IMR-90 (cell line): Measurements from ENCODE around the gene SLC40A1. TPM values are rescaled to one million over a fixed set of nuclear protein-coding genes. Genes with fewer than 3 reads are reported as not detected.

Experiments
- ATAC-seq: fragments of 200-7000 bp; cut with Tn5 transposase; 2 replicates; pipeline ENCODE4 v1.9.1; 2020; ENCODE audit warnings: low read depth, mild to moderate bottlenecking, moderate library complexity
- BruUV-seq: library from RNA; stranded (reverse); fragments of 400-500 nt; replicated peaks from 2 replicates; lab custom pipeline; 2021; lab: Mats Ljungman, UMichigan
- CTCF ChIA-PET: fragments of 300-600 bp; formaldehyde crosslinking; extraction: SDS; loops from one replicate; lab custom pipeline; 2021; ENCODE audit warnings: antibody characterized with exemption; lab: Yijun Ruan, JAX
- POLR2A ChIA-PET: fragments of 300-600 bp; sonication (Branson Sonifier 250); formaldehyde crosslinking; loops from one replicate; lab custom pipeline; 2022; ENCODE audit warnings: antibody characterized with exemption; ENCODE audit not compliant: unreplicated experiment; lab: Charles Lee
- DNase-seq: peaks from one replicate; pipeline ENCODE4 v3.0.0; 2013
- H2AFZ ChIP-seq: replicated peaks from 2 replicates; pipeline ENCODE3; 2013; ENCODE audit warnings: low read length, mild to moderate bottlenecking; ENCODE audit not compliant: poor library complexity
- H2AK5ac ChIP-seq: 2 replicates; pipeline ENCODE4 v1.6.1; 2013; ENCODE audit warnings: low read depth, low read length, inconsistent platforms
- H2AK9ac ChIP-seq: replicated peaks from 2 replicates; pipeline ENCODE3; 2013; ENCODE audit warnings: mild to moderate bottlenecking, low read depth, low read length, moderate library complexity; ENCODE audit not compliant: poor library complexity
- H2BK120ac ChIP-seq: 2 replicates; pipeline ENCODE4 v1.6.1; 2013; ENCODE audit warnings: low read depth, low read length, inconsistent platforms
- H2BK15ac ChIP-seq: 3 replicates; pipeline ENCODE4 v1.6.1; 2013; ENCODE audit warnings: low read depth, low read length, inconsistent platforms
- H2BK20ac ChIP-seq: 2 replicates; pipeline ENCODE4 v1.6.1; 2013; ENCODE audit warnings: low read depth, mild to moderate bottlenecking, inconsistent platforms, low read length, moderate library complexity
- H2BK5ac ChIP-seq: 2 replicates; pipeline ENCODE4 v1.6.1; 2013; ENCODE audit warnings: mild to moderate bottlenecking, low read depth, low read length, inconsistent platforms; ENCODE audit not compliant: poor library complexity, severe bottlenecking
- H3K14ac ChIP-seq: replicated peaks from 2 replicates; pipeline ENCODE4 v1.6.1; 2013; ENCODE audit warnings: low read depth, low read length, inconsistent platforms
- H3K18ac ChIP-seq: 2 replicates; pipeline ENCODE4 v1.6.1; 2013; ENCODE audit warnings: low read depth, low read length, control low read depth
- H3K23ac ChIP-seq: 2 replicates; pipeline ENCODE4 v1.6.1; 2013; ENCODE audit warnings: low read depth, low read length, inconsistent platforms
- H3K27ac ChIP-seq: 2 replicates; pipeline ENCODE4 v1.5.1; 2013; ENCODE audit warnings: mild to moderate bottlenecking, control low read depth, low read length; ENCODE audit not compliant: insufficient read depth
- H3K27me3 ChIP-seq: 2 replicates; pipeline ENCODE4 v1.6.1; 2013; ENCODE audit warnings: low read length; ENCODE audit not compliant: control insufficient read depth, insufficient read depth
- H3K36me3 ChIP-seq: 2 replicates; pipeline ENCODE4 v1.6.1; 2013; ENCODE audit warnings: low read length, mixed read lengths; ENCODE audit not compliant: control insufficient read depth, insufficient read depth
- H3K4ac ChIP-seq: 2 replicates; pipeline ENCODE4 v1.6.1; 2013; ENCODE audit warnings: low read depth, low read length, inconsistent platforms
- H3K4me1 ChIP-seq: 2 replicates; pipeline ENCODE4 v1.6.1; 2013; ENCODE audit warnings: low read length, mixed read lengths; ENCODE audit not compliant: control insufficient read depth, insufficient read depth
- H3K4me2 ChIP-seq: 2 replicates; pipeline ENCODE4 v1.6.1; 2013; ENCODE audit warnings: low read depth, mild to moderate bottlenecking, control low read depth, low read length, moderate library complexity
- H3K4me3 ChIP-seq: 2 replicates; pipeline ENCODE4 v1.5.1; 2013; ENCODE audit warnings: low read depth, mild to moderate bottlenecking, control low read depth, low read length, moderate library complexity; ENCODE audit not compliant: insufficient read depth
- H3K56ac ChIP-seq: 2 replicates; pipeline ENCODE4 v1.6.1; 2013; ENCODE audit warnings: low read length, inconsistent platforms; ENCODE audit not compliant: insufficient read depth; ENCODE audit errors: extremely low read depth
- H3K79me1 ChIP-seq, 2 experiments: 2 replicates each; pipeline ENCODE4 v1.6.1; 2013; ENCODE audit warnings: low read length in 2 of 2, inconsistent platforms in 1 of 2, low read depth in 1 of 2
- H3K9ac ChIP-seq: 2 replicates; pipeline ENCODE4 v1.6.1; 2013; ENCODE audit warnings: low read depth, low read length, control low read depth
- H3K9me1 ChIP-seq: 2 replicates; pipeline ENCODE4 v1.6.1; 2013; ENCODE audit warnings: low read length, inconsistent platforms; ENCODE audit not compliant: insufficient read depth
- H3K9me3 ChIP-seq: 2 replicates; pipeline ENCODE4 v1.6.1; 2013; ENCODE audit warnings: low read length; ENCODE audit not compliant: control insufficient read depth, insufficient read depth
- H4K20me1 ChIP-seq: 2 replicates; pipeline ENCODE4 v1.6.1; 2013; ENCODE audit warnings: low read length, inconsistent platforms; ENCODE audit not compliant: insufficient read depth
- H4K5ac ChIP-seq: 2 replicates; pipeline ENCODE4 v1.6.1; 2013; ENCODE audit warnings: mild to moderate bottlenecking, low read depth, low read length, control low read depth
- H4K8ac ChIP-seq, 2 experiments: 2 replicates each; pipeline ENCODE4 v1.6.1; 2013; ENCODE audit warnings: low read depth in 2 of 2, low read length in 2 of 2, control low read depth in 1 of 2, inconsistent platforms in 1 of 2
- H4K91ac ChIP-seq: 2 replicates; pipeline ENCODE4 v1.6.1; 2013; ENCODE audit warnings: low read depth, low read length, inconsistent platforms; ENCODE audit not compliant: insufficient read depth
- BHLHE40 ChIP-seq: fragments of 150-350 bp; IDR thresholded peaks from 2 replicates; pipeline ENCODE4 v1.6.1; 2016; ENCODE audit warnings: mild to moderate bottlenecking, low read depth, low read length
- CHD1 ChIP-seq: IDR thresholded peaks from 2 replicates; pipeline ENCODE4 v1.6.1; 2012; ENCODE audit warnings: low read depth, low read length, improper control_type of control experiment
- FOS ChIP-seq: fragments of 150-350 bp; IDR thresholded peaks from 2 replicates; pipeline ENCODE4 v1.6.1; 2016; ENCODE audit warnings: low read depth, low read length
- NFE2L2 ChIP-seq: fragments of 150-350 bp; IDR thresholded peaks from 2 replicates; pipeline ENCODE4 v1.6.1; 2016; ENCODE audit warnings: low read depth, mild to moderate bottlenecking, low read length
- POLR2A ChIP-seq: IDR thresholded peaks from 2 replicates; pipeline ENCODE4 v1.6.1; 2012; ENCODE audit warnings: mild to moderate bottlenecking, low read depth, low read length
- RCOR1 ChIP-seq: IDR thresholded peaks from 2 replicates; pipeline ENCODE4 v1.6.1; 2012; ENCODE audit warnings: mild to moderate bottlenecking, low read length, improper control_type of control experiment; ENCODE audit not compliant: insufficient replicate concordance
- RFX5 ChIP-seq: IDR thresholded peaks from 2 replicates; pipeline ENCODE4 v1.8.0; 2012; ENCODE audit warnings: low read depth, mild to moderate bottlenecking, low read length, moderate library complexity
- WGBS, 2 experiments: methylation state at CpG; one replicate each; pipeline versions ENCODE4 v1.1.5 to v1.1.7; 2013; ENCODE audit warnings: missing lambda C conversion rate in 2 of 2; ENCODE audit not compliant: insufficient read length in 1 of 2; ENCODE audit errors: extremely low coverage in 2 of 2; 5-methylcytosine and 5-hydroxymethylcytosine counted together
- dilution Hi-C: fragments of 300-500 bp; cut with HindIII; formaldehyde crosslinking; loops from one replicate; pipeline ENCODE4 v1.14.3; 2018; ENCODE audit warnings: low sequenced_read_pairs; ENCODE audit not compliant: unreplicated experiment
- in situ Hi-C: fragments of 300-500 bp; cut with MboI; formaldehyde crosslinking; loops from 3 replicates; pipeline ENCODE4 v1.14.3; 2019; ENCODE audit warnings: low sequenced_read_pairs, inconsistent platforms, mixed read lengths
- intact Hi-C: fragments of 100-400 bp; cut with micrococcal nuclease; formaldehyde crosslinking; loops from 2 replicates; pipeline ENCODE4 v1.10.0; 2022
- polyA plus RNA-seq, 3 experiments: library from polyadenylated mRNA; depleted of rRNA; stranded (reverse); fragments of >200 nt; gene quantifications; 2 replicates each; pipeline ENCODE4 v1.2.3, GENCODE V29; 2012; ENCODE audit warnings: low replicate concordance in 1 of 3
- total RNA-seq: library from RNA; depleted of rRNA; stranded (reverse); fragments of >200 nt; gene quantifications from 2 replicates; pipeline ENCODE4 v1.2.3, GENCODE V29; 2012
- TF ChIP-seq, protein P1 (sequence below): conservative IDR thresholded peaks from 2 replicates; pipeline ENCODE4 v1.5.1; 2012; ENCODE audit warnings: mild to moderate bottlenecking, low read depth, low read length, improper control_type of control experiment

Gene SLC40A1
- total and polyA plus RNA-seq, 2 of the 4 experiments (the other 2 are of a cell fraction), result 1.5 to 5.0 TPM

DNA sequence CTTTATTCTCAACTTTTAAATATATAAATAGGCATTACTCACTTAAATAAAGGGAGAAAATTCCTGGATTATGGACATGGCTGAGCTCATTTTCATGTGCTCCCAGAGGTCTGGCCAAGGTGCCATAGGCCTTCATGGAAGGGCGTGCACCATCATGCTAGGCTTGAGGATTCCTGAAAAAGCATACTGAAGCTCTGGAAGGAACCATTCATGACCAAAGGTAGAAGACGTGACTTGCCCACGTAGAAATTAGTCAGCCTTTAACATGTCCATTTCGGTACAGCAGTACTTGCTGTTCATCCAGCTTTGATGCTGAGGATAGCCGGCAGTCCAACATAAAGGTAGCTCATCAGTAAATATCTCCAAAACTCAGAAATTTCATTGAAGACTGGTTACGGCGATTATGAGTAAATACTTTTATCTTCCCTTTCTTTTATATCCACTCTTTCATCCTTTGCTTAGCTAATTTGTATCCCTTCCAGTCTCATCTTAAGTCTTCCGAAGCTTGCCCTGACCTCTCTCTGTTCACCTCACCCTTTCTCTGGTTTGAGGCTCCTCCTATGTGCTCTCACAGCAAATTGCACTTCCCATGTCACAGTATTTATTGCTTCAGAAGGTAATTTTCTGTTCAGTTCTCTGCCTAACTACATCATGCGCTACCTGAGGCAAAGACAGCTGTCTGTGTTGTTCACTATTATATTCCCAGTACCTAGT, 48.4 kb upstream of the SLC40A1 start (continued):
- TF ChIP-seq FOS, result no peak
- TF ChIP-seq RFX5, result no peak

DNA sequence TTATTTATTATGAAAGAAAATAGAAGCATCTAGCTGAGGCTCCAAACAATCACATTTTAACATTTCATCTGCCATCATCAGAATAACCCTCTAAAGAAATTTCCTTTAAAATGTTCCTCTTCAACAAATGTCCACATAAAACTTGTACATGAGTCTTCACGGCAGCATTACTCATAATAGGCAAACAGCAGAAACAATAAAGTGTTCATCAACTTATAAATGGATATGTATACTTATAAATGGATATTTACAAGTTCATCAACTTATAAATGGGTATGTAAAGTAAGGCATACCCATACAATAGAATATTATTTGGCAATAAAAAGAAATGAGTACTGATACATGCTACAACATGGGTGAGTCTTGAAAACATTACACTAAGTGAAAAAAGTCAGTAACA, 47.2 kb upstream of the SLC40A1 start:
- WGBS, 2 experiments, result no CpG with 5 or more reads among the region's 1 CpG

More for the DNA sequence above, 47.2 kb upstream of the SLC40A1 start:
- H2BK120ac ChIP-seq, result no peak overlapping the region
- DNase-seq, result no peak
- dilution Hi-C loops, result no loop called here
- no peak overlapping the region for H3K14ac ChIP-seq
- no peaks in the 10 kb centered on the region for H3K9me3 ChIP-seq
- H2AK9ac ChIP-seq, result no peak overlapping the region
- no peak overlapping the region for H2AFZ ChIP-seq
- H2AK5ac ChIP-seq, result no peak overlapping the region
- no peak overlapping the region for H3K18ac ChIP-seq
- POLR2A ChIA-PET, result no interaction called here
- H3K23ac ChIP-seq, result no peak overlapping the region
- no peak overlapping the region for H2BK15ac ChIP-seq
- H4K20me1 ChIP-seq, result no peaks in the 10 kb centered on the region
- no peak overlapping the region for H4K91ac ChIP-seq
- H3K4me2 ChIP-seq, result no peak overlapping the region
- no peak overlapping the region for H4K8ac ChIP-seq
- H3K4ac ChIP-seq, result no peak overlapping the region
- no TSS peak for BruUV-seq
- H4K5ac ChIP-seq, result no peak overlapping the region
- H3K56ac ChIP-seq, result no peak overlapping the region
- CTCF ChIA-PET, result no interaction called here
- peaks cover 8% of the 10 kb centered on the region for H3K4me1 ChIP-seq
- intact Hi-C loops, result loop anchor here (5.0 kb wide), 1 partner anchor 150 kb away; no protein-coding TSS in a partner anchor
- no peak overlapping the region for H2BK5ac ChIP-seq
- H3K79me1 ChIP-seq, result no peaks in the 10 kb centered on the region
- H2BK20ac ChIP-seq, result no peak overlapping the region
- no peak overlapping the region for H3K27ac ChIP-seq
- no peak overlapping the region for H3K9ac ChIP-seq
- H3K4me3 ChIP-seq, result no peak overlapping the region
- ATAC-seq, result no peak
- H3K36me3 ChIP-seq, result no peaks in the 10 kb centered on the region
- TF ChIP-seq, protein P1, sequence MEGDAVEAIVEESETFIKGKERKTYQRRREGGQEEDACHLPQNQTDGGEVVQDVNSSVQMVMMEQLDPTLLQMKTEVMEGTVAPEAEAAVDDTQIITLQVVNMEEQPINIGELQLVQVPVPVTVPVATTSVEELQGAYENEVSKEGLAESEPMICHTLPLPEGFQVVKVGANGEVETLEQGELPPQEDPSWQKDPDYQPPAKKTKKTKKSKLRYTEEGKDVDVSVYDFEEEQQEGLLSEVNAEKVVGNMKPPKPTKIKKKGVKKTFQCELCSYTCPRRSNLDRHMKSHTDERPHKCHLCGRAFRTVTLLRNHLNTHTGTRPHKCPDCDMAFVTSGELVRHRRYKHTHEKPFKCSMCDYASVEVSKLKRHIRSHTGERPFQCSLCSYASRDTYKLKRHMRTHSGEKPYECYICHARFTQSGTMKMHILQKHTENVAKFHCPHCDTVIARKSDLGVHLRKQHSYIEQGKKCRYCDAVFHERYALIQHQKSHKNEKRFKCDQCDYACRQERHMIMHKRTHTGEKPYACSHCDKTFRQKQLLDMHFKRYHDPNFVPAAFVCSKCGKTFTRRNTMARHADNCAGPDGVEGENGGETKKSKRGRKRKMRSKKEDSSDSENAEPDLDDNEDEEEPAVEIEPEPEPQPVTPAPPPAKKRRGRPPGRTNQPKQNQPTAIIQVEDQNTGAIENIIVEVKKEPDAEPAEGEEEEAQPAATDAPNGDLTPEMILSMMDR, result no peak
- TF ChIP-seq CHD1 (no peak), RCOR1 (no peak), NFE2L2 (no peak), BHLHE40 (no peak), POLR2A (no peak)
- peaks cover 3% of the 10 kb centered on the region for H3K9me1 ChIP-seq
- in situ Hi-C loops, result no loop called here
- H3K27me3 ChIP-seq, result no peaks in the 10 kb centered on the region
